K562 (cell line): Measurements from ENCODE around the gene CNGA4. TPM values are rescaled to one million over a fixed set of nuclear protein-coding genes. Genes with fewer than 3 reads are reported as not detected.

Source experiments
- E2F1 ChIP-seq: sonication (generic); formaldehyde crosslinking; IDR thresholded peaks from 2 replicates; pipeline ENCODE4 v1.8.1; 2023; ENCODE audit warnings: mild to moderate bottlenecking, missing genetic modification reagents, moderate library complexity
- MGA ChIP-seq: fragments of 450-650 bp; IDR thresholded peaks from 2 replicates; pipeline ENCODE4 v1.6.1; 2016; ENCODE audit warnings: mild to moderate bottlenecking, moderate library complexity
- MLLT1 ChIP-seq, 2 experiments: fragments of 450-650 bp; IDR thresholded peaks; 2 replicates each; pipeline ENCODE4 v1.6.1; 2016
- MTA2 ChIP-seq: fragments of 450-650 bp; IDR thresholded peaks from 2 replicates; pipeline ENCODE4 v1.6.1; 2016; ENCODE audit warnings: low read depth
- OTX1 ChIP-seq: fragments of 450-650 bp; formaldehyde crosslinking; IDR thresholded peaks from 2 replicates; pipeline ENCODE4 v1.4.0; 2022; ENCODE audit warnings: mild to moderate bottlenecking
- PHF21A ChIP-seq: fragments of 450-650 bp; IDR thresholded peaks from 2 replicates; pipeline ENCODE4 v1.6.1; 2017; ENCODE audit warnings: low read depth, borderline replicate concordance
- SMARCA4 ChIP-seq: fragments of 450-650 bp; IDR thresholded peaks from 2 replicates; pipeline ENCODE4 v1.6.1; 2016
- SMARCE1 ChIP-seq: fragments of 450-650 bp; IDR thresholded peaks from 2 replicates; pipeline ENCODE4 v1.7.1; 2016; ENCODE audit warnings: mild to moderate bottlenecking
- SRSF3 ChIP-seq: fragments of 200-400 bp; formaldehyde crosslinking; IDR thresholded peaks from 2 replicates; pipeline ENCODE4 v1.6.1; 2016; ENCODE audit warnings: mild to moderate bottlenecking, low read length, moderate library complexity; ENCODE audit not compliant: insufficient read depth
- THRA ChIP-seq: fragments of 450-650 bp; IDR thresholded peaks from 2 replicates; pipeline ENCODE4 v1.6.1; 2017; ENCODE audit warnings: mild to moderate bottlenecking, moderate library complexity
- ZBTB17 ChIP-seq: fragments of 450-650 bp; formaldehyde crosslinking; IDR thresholded peaks from 2 replicates; pipeline ENCODE4 v1.4.0; 2020; ENCODE audit warnings: mild to moderate bottlenecking
- ZBTB26 ChIP-seq: fragments of 450-650 bp; formaldehyde crosslinking; IDR thresholded peaks from 2 replicates; pipeline ENCODE4 v1.4.0; 2022; ENCODE audit warnings: missing genetic modification characterization
- polyA plus RNA-seq, 8 experiments: library from polyadenylated mRNA; depleted of rRNA in 4 of 8; stranded (reverse) in 5 of 8; unstranded in 3 of 8; fragments of >200 nt; fragmentation: Nextera tagmentation in 2 of 8; fragmentation: Illumina TruSeq in 1 of 8; extraction: Ambion mirVana in 2 of 8; extraction: Trizol in 1 of 8; gene quantifications; 2 replicates each; pipeline versions ENCODE4 v1.2.1 to v1.2.3, GENCODE V29; 2011 to 2014; ENCODE audit warnings: inconsistent platforms in 1 of 8, missing spikeins in 1 of 8
- total RNA-seq, 7 experiments: library from RNA; depleted of rRNA in 6 of 7; stranded (reverse); fragments of >200 nt in 6 of 7; fragmentation: Illumina TruSeq in 2 of 7; extraction: Trizol in 2 of 7; gene quantifications; 2 replicates each; pipeline versions ENCODE4 v1.2.1 to v1.2.3, GENCODE V29; 2011 to 2021; ENCODE audit warnings: low replicate concordance in 1 of 7

The CNGA4 gene
- total and polyA plus RNA-seq, 9 of the 15 experiments (the other 6 are each of a cell fraction or from before 2014, with no cell fraction given), result 0.04 to 0.09 (median 0.06) TPM; not detected in 6

DNA sequence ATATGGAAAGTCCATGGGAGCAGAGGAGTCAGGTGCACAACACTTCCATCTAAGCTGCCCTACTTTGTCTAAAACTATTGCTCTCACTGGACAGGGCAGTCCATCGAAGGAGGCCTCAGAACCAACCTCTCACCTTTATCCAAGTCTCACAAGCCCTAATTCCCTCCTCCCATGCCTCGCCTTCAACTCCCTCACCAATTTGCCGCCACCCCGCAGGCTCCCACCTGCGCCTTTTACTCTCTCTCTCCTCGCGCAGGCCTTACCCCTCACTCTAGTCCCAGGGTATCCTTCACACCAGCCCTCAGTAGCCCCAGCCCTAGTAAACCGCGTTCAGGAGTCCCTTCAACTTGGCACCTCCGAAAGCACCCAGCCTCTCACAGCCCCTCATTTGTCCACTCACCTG is 4.9 kb upstream of the CNGA4 start (continued):
- 0 out of 4 replicates have a peak, but pooled peaks of 1 of the 2 experiments have one; percentile 35 for TF ChIP-seq MLLT1 (IDR thresholded peaks at IDR 0.05)
- TF ChIP-seq MGA, result peak; percentile 54; the same call in 1 of the 2 replicates
- TF ChIP-seq ZBTB26 (CRISPR knock-in tag), result no peak
- TF ChIP-seq E2F1, result no peak
- no peak for TF ChIP-seq THRA
- TF ChIP-seq PHF21A, result 0 out of 2 replicates have a peak, but pooled peaks have one; percentile 20
- no peak; the same call in 1 of the 2 replicates for TF ChIP-seq SMARCE1
- TF ChIP-seq MTA2, result peak; percentile 6; the same call in 1 of the 2 replicates
- TF ChIP-seq SRSF3, result no peak
- peak; percentile 43; the same call in 1 of the 2 replicates for TF ChIP-seq SMARCA4
- peak; percentile 89; the same call in 1 of the 2 replicates for TF ChIP-seq OTX1 (CRISPR knock-in tag)
- TF ChIP-seq ZBTB17 (CRISPR knock-in tag), result 0 out of 2 replicates have a peak, but pooled peaks have one; percentile 31
